Large intestine (tissue), 3 donors: Measurements from ENCODE around the gene SLCO4A1. TPM values are rescaled to one million over a fixed set of nuclear protein-coding genes. Genes with fewer than 3 reads are reported as not detected.

Source experiments
- DNase-seq, 2 donors: peaks; one replicate each; pipeline versions ENCODE4 v3.0.0 to v3.0.0-alpha.2; 2013
- H3K27ac ChIP-seq: one replicate; pipeline ENCODE4 v1.5.1; 2013; ENCODE audit warnings: low read length
- H3K27me3 ChIP-seq: 2 replicates; pipeline ENCODE4 v1.6.1; 2013; ENCODE audit warnings: low read length; ENCODE audit not compliant: control insufficient read depth, insufficient read depth
- H3K36me3 ChIP-seq: 2 replicates; pipeline ENCODE4 v1.6.1; 2013; ENCODE audit warnings: low read length; ENCODE audit not compliant: control insufficient read depth, insufficient read depth
- H3K4me1 ChIP-seq: one replicate; pipeline ENCODE4 v1.6.1; 2013; ENCODE audit warnings: low read length; ENCODE audit not compliant: control insufficient read depth, insufficient read depth
- H3K4me3 ChIP-seq: one replicate; pipeline ENCODE4 v1.5.1; 2013; ENCODE audit warnings: low read length
- H3K9me3 ChIP-seq: one replicate; pipeline ENCODE4 v1.6.1; 2013; ENCODE audit warnings: mild to moderate bottlenecking, low read depth, low read length, moderate library complexity; ENCODE audit not compliant: control insufficient read depth
- WGBS: methylation state at CpG from one replicate; pipeline ENCODE4 v1.1.5; 2013; ENCODE audit warnings: low lambda C conversion rate; ENCODE audit not compliant: insufficient coverage; 5-methylcytosine and 5-hydroxymethylcytosine counted together
- polyA plus RNA-seq: library from polyadenylated mRNA; unstranded; fragments of 120-200 nt; gene quantifications from one replicate; pipeline ENCODE4 v1.2.1, GENCODE V29; 2013

SLCO4A1 gene
- polyA plus RNA-seq, 1 donor: 1.4 TPM

DNA sequence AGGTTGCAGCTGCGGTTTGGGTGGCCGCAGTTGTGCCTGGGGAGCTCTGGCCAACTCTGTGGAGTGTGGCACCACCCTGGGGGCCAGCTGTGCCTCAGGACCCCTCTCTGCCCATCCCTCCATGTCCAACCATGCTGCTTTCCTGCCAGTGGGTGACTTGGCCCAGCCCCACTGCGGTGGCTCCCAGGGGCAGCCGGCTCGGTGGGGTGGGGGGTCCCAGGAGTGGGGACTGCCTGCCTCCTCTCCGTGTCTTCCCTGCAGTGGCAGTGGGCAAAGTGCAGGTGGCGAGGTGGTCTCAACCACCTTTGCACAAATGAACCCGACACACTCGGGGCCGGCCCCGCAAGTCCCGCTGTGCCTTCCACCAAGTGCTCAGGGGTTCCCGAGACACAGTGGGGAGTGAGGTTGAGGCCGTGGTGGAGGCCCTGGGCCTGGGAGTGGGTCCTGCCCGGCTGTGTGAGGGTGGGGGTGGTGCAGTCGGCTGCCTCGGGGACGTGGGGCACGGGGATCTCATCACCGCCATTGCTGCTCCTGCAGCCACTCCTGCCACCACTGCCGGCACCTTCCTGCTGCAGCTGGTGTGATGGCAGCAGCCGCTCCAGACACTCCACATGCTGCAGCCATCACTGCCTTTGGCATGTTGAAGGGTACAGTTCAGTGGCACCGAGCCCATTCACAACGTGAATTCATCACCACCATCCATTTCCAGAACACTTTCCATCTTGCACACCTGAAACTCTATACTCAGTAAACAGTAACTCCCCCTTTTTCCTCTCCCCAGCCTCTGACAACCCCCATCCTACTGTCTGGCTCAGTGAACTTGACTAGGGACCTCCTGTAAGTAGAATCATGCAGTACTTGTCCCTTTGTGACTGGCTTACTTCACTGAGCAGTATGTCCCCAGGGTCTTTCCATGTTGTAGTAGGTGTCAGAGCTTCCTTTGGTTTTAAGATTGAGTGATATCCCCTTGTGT is 10.7 kb upstream of the SLCO4A1 start:
- WGBS: no CpG with 5 or more reads among the region's 24 CpGs
- no peak overlapping the region for H3K27ac ChIP-seq
- H3K4me3 ChIP-seq: no peak overlapping the region
- no peaks in the 10 kb centered on the region for H3K36me3 ChIP-seq
- no peak for DNase-seq
- no peaks in the 10 kb centered on the region for H3K9me3 ChIP-seq
- no peaks in the 10 kb centered on the region for H3K4me1 ChIP-seq
- H3K27me3 ChIP-seq: peaks cover 24% of the 10 kb centered on the region

DNA sequence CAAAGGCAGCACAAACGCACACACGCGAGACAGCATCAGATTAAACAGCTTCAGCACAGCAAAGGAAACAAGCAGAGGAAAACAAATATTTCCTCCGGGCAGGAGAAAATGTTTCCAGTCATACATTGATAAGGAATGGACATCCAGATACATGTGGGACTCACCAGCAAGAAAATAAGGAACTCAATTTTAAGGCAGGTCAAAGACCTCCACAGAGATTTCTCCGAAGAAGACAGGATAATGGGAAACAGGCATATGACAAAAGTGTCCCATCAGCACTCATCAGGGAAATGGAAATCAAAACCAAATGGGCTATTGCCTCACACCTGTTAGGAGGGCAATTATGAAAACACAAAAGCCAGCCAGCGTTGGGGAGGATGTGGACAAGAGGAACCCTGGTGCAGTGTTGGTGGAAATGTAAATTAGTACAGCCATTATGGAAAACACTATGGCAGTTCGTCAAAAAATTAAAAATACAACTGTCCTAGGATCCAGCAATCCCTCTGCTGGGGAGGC is 9.7 kb upstream of the SLCO4A1 start:
- no peaks in the 10 kb centered on the region for H3K36me3 ChIP-seq
- H3K4me1 ChIP-seq: no peaks in the 10 kb centered on the region
- peaks cover 33% of the 10 kb centered on the region for H3K27me3 ChIP-seq
- 25% methylated on average over 1 of the region's 7 CpGs for WGBS
- H3K9me3 ChIP-seq: no peaks in the 10 kb centered on the region
- H3K4me3 ChIP-seq: no peak overlapping the region
- no peak overlapping the region for H3K27ac ChIP-seq
- no peak for DNase-seq

DNA sequence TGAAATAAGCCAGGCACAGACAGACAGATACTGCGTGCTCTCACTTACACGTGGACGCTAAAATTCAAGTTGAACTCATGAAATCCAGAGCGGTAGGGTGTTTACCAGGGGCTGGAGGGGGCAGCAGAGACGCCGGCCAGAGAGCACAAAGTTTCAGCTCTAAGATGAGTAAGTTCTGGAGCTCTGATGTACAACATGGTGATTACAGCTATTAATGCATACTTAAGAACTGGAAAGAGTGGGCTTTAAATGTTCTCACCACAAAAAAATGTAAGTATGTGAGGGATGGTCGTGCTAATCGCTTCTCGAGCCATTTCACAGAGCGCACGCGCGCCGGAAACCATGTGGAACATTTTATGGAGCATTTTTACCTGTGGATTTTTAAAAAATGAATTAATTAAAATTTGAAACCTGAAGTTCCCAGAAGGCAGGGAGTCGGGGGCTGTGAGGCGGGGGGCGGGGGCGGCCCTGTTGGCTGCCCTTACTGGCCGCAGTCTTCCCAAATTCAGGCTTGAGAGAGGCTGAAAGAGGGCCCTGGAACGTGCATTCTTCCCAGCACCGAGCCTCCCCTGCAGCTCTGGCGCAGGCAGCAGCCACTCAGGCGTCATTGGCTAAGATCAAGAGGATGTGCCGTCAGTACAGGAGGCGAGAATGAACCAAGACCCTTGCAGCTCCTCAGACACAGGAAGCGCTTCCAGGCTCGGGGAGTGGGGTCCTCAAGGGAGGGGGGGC is 8.5 kb upstream of the SLCO4A1 start:
- no peak overlapping the region for H3K4me3 ChIP-seq
- no CpG with 5 or more reads among the region's 27 CpGs for WGBS
- no peaks in the 10 kb centered on the region for H3K9me3 ChIP-seq
- H3K27me3 ChIP-seq: peaks cover 41% of the 10 kb centered on the region
- DNase-seq: no peak
- no peaks in the 10 kb centered on the region for H3K4me1 ChIP-seq
- H3K36me3 ChIP-seq: no peaks in the 10 kb centered on the region
- H3K27ac ChIP-seq: no peak overlapping the region

DNA sequence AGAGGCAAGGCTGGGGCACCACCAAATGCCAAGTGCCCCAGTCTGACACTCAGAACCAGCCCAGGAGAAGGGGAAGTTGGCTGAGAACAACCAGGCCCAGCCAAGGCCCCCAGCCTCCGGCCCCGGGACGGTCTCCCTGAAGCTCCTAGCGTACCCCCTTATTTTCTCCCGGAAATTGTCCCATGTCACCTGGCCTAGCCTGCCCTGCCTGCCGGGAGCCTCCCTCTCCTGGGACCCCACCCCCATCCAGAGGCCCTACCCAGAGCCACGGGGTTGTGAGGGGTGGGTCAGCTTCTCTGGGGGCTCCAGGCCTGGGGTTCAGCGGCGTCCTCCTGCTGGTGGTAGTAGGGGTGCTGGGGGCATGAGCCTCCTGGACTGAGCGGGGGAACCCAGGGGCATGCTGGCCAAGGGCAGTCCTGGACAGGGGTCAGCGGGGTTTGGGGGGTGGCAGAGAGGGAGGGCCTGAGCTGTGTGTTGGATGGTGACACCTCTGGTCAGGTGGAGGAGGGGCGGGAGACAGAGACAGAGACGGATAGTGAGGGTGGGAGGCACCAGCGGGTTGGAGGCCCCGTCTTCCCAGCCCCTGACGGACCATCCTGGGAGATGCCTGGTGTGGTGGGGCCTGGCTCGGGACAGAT is 7.9 kb upstream of the SLCO4A1 start:
- no peaks in the 10 kb centered on the region for H3K36me3 ChIP-seq
- no peak overlapping the region for H3K27ac ChIP-seq
- no peaks in the 10 kb centered on the region for H3K4me1 ChIP-seq
- DNase-seq: no peak
- no CpG with 5 or more reads among the region's 17 CpGs for WGBS
- no peak overlapping the region for H3K4me3 ChIP-seq
- H3K27me3 ChIP-seq: peaks cover 47% of the 10 kb centered on the region
- no peaks in the 10 kb centered on the region for H3K9me3 ChIP-seq

DNA sequence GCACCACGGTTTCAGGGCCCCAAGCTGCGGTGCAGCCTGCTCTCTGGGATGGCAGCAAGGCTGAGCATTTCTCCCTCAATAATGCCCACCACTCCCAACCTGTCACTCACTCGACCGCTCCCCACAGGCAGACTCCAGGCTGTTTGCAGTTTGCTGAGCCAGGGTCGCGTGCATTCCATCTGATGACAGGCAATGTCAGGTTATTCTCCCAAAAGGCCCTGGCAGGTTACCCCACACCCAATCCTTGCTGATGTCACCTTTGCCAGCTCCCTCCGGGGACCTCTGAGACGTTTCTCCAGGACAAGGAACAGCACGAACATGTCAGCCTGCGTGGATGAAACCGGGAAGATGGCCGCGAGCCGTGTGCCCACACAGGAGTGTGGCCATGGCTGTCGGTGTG is 7.1 kb upstream of the SLCO4A1 start:
- H3K4me1 ChIP-seq: no peaks in the 10 kb centered on the region
- no CpG with 5 or more reads among the region's 15 CpGs for WGBS
- no peaks in the 10 kb centered on the region for H3K36me3 ChIP-seq
- H3K27ac ChIP-seq: no peak overlapping the region
- DNase-seq: no peak
- H3K9me3 ChIP-seq: no peaks in the 10 kb centered on the region
- peaks cover 54% of the 10 kb centered on the region for H3K27me3 ChIP-seq
- H3K4me3 ChIP-seq: no peak overlapping the region

DNA sequence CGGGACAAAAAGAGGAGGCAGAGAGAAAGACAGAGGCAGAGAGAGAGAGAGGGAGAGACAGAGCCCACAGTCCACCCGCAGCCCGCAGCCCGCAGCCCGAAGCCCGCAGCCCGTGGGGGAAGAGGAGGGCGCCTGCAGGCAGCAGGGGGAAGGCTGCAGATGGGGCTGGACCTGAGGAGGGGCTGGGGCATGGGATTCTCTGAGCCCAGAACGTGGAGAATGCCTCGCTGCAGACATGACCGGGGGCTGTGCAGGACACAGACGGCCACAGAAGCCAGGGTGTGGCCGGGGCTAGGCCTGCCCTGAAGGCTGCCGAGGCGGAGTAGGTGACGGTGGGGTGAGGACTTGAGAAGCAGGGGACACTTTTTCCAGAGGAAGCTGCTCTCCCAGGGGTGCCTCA is 6.5 kb upstream of the SLCO4A1 start:
- no CpG with 5 or more reads among the region's 16 CpGs for WGBS
- Histone ChIP-seq H3K9me3 (no peaks in the 10 kb centered on the region), H3K27ac (no peak overlapping the region), H3K4me3 (no peak overlapping the region), H3K27me3 (peaks cover 59% of the 10 kb centered on the region), H3K36me3 (no peaks in the 10 kb centered on the region), H3K4me1 (no peaks in the 10 kb centered on the region)
- DNase-seq: no peak

DNA sequence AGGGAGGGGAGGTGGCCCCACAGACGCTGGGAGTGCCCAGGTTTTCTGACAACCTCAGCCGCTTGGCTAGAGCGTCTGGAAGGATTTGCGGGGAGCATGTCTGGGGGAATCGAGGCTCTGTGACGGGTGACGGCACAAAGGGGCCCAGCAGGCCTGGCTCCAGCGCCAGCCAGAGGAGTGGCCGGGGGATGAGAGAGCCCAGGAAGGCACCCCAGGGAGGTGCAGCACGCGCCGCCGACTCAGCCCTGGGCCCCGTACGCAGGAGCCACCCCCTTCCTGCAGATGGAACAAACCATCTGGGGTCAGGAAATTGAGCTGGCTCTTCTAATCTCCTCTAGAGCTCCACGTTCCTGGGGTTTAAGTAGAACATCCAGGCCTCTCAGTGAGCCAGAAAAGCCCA is 5.9 kb upstream of the SLCO4A1 start:
- H3K27ac ChIP-seq: no peak overlapping the region
- H3K4me3 ChIP-seq: no peak overlapping the region
- peaks cover 65% of the 10 kb centered on the region for H3K27me3 ChIP-seq
- H3K36me3 ChIP-seq: no peaks in the 10 kb centered on the region
- no CpG with 5 or more reads among the region's 16 CpGs for WGBS
- DNase-seq: no peak
- H3K4me1 ChIP-seq: no peaks in the 10 kb centered on the region
- no peaks in the 10 kb centered on the region for H3K9me3 ChIP-seq

DNA sequence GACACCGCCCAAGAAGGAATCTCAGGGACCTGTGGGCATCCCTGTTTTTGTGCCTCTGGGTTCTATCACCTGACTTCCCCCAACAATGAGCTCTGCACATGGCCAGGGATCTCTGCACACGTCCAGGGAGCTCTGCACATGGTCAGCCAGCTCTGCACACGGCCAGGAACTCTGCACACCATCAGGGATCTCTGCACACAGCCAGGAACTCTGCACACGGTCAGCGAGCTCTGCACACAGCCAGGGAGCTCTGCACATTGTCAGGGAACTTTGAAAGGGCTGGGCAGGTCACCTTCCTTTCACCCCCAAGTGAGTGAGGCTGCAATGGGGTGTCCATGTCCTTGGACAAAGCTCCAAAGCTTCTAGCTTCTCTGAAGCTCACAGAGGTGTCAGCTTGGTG is 5.2 kb upstream of the SLCO4A1 start:
- Histone ChIP-seq H3K27ac (no peak overlapping the region), H3K27me3 (peaks cover 72% of the 10 kb centered on the region), H3K4me3 (no peak overlapping the region), H3K36me3 (no peaks in the 10 kb centered on the region), H3K4me1 (no peaks in the 10 kb centered on the region), H3K9me3 (no peaks in the 10 kb centered on the region)
- no CpG with 5 or more reads among the region's 5 CpGs for WGBS
- DNase-seq: no peak

DNA sequence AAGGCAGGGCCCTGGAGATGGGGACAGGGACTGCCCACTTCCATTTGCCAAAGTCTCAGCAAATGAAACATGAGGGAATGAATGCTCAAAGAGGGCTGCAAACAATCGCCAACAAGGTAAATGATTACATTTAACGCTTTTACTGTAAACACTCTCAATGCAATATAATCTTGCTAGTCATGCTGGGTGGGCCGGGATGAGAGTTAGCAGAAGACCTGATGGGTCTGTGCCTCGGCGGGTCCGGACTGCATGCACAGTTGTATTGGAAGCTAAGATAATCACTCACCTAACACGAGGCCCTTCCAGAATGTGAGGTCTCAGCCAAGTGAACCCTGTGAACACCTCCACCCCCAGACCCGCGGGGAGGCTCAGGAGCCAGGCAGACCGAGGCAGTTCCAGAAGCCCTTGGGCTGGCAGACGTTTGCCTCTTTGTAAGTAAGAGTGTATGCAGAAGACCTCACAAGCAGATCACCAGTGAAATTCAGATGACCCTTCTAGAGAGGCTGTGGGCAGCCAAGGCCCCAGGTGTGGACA is 4.7 kb upstream of the SLCO4A1 start:
- no peaks in the 10 kb centered on the region for H3K4me1 ChIP-seq
- no peak overlapping the region for H3K27ac ChIP-seq
- no peaks in the 10 kb centered on the region for H3K36me3 ChIP-seq
- no peak overlapping the region for H3K4me3 ChIP-seq
- DNase-seq: no peak
- H3K27me3 ChIP-seq: peaks cover 73% of the 10 kb centered on the region
- no CpG with 5 or more reads among the region's 11 CpGs for WGBS
- H3K9me3 ChIP-seq: no peaks in the 10 kb centered on the region

DNA sequence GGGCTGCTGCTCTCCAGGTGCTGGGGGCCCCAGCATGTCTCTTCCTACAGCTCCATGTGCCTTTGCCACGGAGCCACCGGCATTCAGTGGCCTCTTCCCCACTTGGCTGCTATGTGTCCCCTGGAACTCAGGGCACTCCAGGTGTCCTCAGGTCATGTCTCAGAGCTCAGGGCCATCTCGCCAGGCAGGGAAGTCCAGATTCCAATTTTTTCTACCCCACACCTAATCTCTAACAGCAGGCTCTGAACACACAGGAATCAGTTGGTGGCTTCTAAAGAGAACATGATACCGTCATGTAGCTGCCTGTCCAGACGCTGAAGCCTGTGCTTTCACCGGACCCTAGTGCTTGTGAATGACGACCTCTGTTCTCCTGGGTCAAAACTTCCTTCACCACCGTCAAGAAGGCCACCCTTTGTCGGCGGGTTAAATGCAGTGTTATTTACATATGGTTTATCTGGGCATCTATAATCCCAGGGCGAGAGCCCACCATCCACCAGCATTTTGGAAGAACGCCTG is 4.2 kb upstream of the SLCO4A1 start:
- no peak for DNase-seq
- Histone ChIP-seq H3K9me3 (no peaks in the 10 kb centered on the region), H3K4me3 (no peak overlapping the region), H3K27me3 (peaks cover 73% of the 10 kb centered on the region), H3K4me1 (peaks cover 1% of the 10 kb centered on the region), H3K27ac (no peak overlapping the region), H3K36me3 (no peaks in the 10 kb centered on the region)
- WGBS: no CpG with 5 or more reads among the region's 12 CpGs
